Lower leg skin (tissue), 4 donors: ENCODE data around the gene MAP4. TPM values are rescaled to one million over a fixed set of nuclear protein-coding genes. Genes with fewer than 3 reads are reported as not detected.
"Not testable (repeated sequence)": the region's sequence is repeated elsewhere in the genome, so short reads cannot be mapped to it uniquely, and the experiment has no call there.

Experiments used
- DNase-seq, 2 donors: peaks; one replicate each; pipeline ENCODE4 v3.0.0-alpha.2; 2019; ENCODE audit warnings: low spot score in 2 of 2
- H3K4me3 ChIP-seq: fragments of 200-600 bp; sonication (generic); 2 replicates; pipeline ENCODE4 v1.5.1; 2017; ENCODE audit warnings: mild to moderate bottlenecking, low read depth; ENCODE audit not compliant: poor library complexity, severe bottlenecking
- CTCF ChIP-seq, 3 donors: fragments of 450-650 bp; IDR thresholded peaks; one replicate each; pipeline ENCODE4 v1.5.1; 2016; ENCODE audit warnings: antibody characterized with exemption in 3 of 3, mild to moderate bottlenecking in 3 of 3, moderate library complexity in 2 of 3
- POLR2A ChIP-seq, 2 donors: fragments of 450-650 bp; IDR thresholded peaks; one replicate each; pipeline ENCODE4 v1.6.1; 2016 to 2017; ENCODE audit warnings: antibody characterized with exemption in 2 of 2, mild to moderate bottlenecking in 1 of 2, moderate library complexity in 1 of 2
- WGBS, 2 donors: methylation state at CpG; one replicate each; pipeline ENCODE4 v1.1.5; 2018; 5-methylcytosine and 5-hydroxymethylcytosine counted together
- intact Hi-C: fragments of 100-400 bp; cut with DNase I; formaldehyde crosslinking; loops from one replicate; pipeline ENCODE4 v1.15.0; 2023; ENCODE audit warnings: low total_unique reads
- total RNA-seq, 4 donors: library from RNA; depleted of rRNA; stranded (reverse); fragments of >200 nt; gene quantifications; one replicate each; pipeline ENCODE4 v1.1.0, GENCODE V29; 2016

The MAP4 gene
- total RNA-seq, 4 donors from 2014 or later = 102 to 161 (median 126) TPM

- intact Hi-C loops = no loop called here
- no peak for DNase-seq
- 91 to 92% methylated on average over 4 of the region's 4 CpGs for WGBS, 2 donors
- TF ChIP-seq CTCF (IDR thresholded peaks at IDR 0.05) (no peak), POLR2A (IDR thresholded peaks at IDR 0.05) (no peak)
- no peak overlapping the region for H3K4me3 ChIP-seq
These were observed 127.0 kb downstream of the MAP4 start for GRCh38 chr3:47888986-47889757.

- WGBS, 2 donors = 96% methylated on average over 9 of the region's 9 CpGs
- intact Hi-C loops, DNase-seq, H3K4me3 ChIP-seq: not testable (repeated sequence)
These were observed 128.2 kb downstream of the MAP4 start for GRCh38 chr3:47887991-47888390.

- intact Hi-C loops = no loop called here
- H3K4me3 ChIP-seq = no peak overlapping the region
- no peak for TF ChIP-seq CTCF (IDR thresholded peaks at IDR 0.05)
- TF ChIP-seq POLR2A (IDR thresholded peaks at IDR 0.05) = no peak
- WGBS, 2 donors = 100% methylated on average over 1 of the region's 1 CpG
- DNase-seq = peak in 1 of 2 donors; percentile 36
These were observed 131.0 kb downstream of the MAP4 start for GRCh38 chr3:47885168-47885567.

GRCh38 chr3:47884603-47885002 lies 131.6 kb downstream of the MAP4 start:
- no peak for DNase-seq
- intact Hi-C loops = no loop called here
- H3K4me3 ChIP-seq = no peak overlapping the region
- TF ChIP-seq POLR2A (IDR thresholded peaks at IDR 0.05) (no peak), CTCF (IDR thresholded peaks at IDR 0.05) (no peak)
- 83 to 89% methylated on average over 3 of the region's 3 CpGs for WGBS, 2 donors

- no peak overlapping the region for H3K4me3 ChIP-seq
- TF ChIP-seq POLR2A (IDR thresholded peaks at IDR 0.05) (no peak), CTCF (IDR thresholded peaks at IDR 0.05) (no peak)
- intact Hi-C loops = no loop called here
- DNase-seq = no peak
- 96 to 98% methylated on average over 2 of the region's 2 CpGs for WGBS, 2 donors
These were observed 133.9 kb downstream of the MAP4 start for GRCh38 chr3:47882338-47882737.

- no peak for DNase-seq
- TF ChIP-seq POLR2A (IDR thresholded peaks at IDR 0.05) (no peak), CTCF (IDR thresholded peaks at IDR 0.05) (no peak)
- H3K4me3 ChIP-seq = no peak overlapping the region
- intact Hi-C loops = no loop called here
These were observed 138.5 kb downstream of the MAP4 start for GRCh38 chr3:47877719-47878118.
